HFFc6 (cell line): Measurements from ENCODE around the gene SLC5A4. TPM values are rescaled to one million over a fixed set of nuclear protein-coding genes. Genes with fewer than 3 reads are reported as not detected.

Source experiments
- DNase-seq: peaks from one replicate; pipeline ENCODE4 v3.0.0-alpha.2; 2018
- H3K27ac Mint-ChIP-seq: 2 replicates; pipeline ENCODE4 v1.8.0; 2020; ENCODE audit warnings: mild to moderate bottlenecking, mixed read lengths
- H3K27me3 Mint-ChIP-seq: 2 replicates; pipeline ENCODE4 v1.8.0; 2021; ENCODE audit warnings: mild to moderate bottlenecking, moderate library complexity, mixed read lengths; ENCODE audit not compliant: insufficient read depth
- H3K36me3 Mint-ChIP-seq: 2 replicates; pipeline ENCODE4 v1.8.0; 2021; ENCODE audit warnings: low read depth, mixed read lengths
- H3K4me1 Mint-ChIP-seq: 2 replicates; pipeline ENCODE4 v1.8.0; 2020; ENCODE audit warnings: low read depth, mixed read lengths
- H3K4me3 Mint-ChIP-seq: 2 replicates; pipeline ENCODE4 v1.8.0; 2020; ENCODE audit warnings: mild to moderate bottlenecking, moderate library complexity, mixed read lengths
- H3K9me3 Mint-ChIP-seq: 2 replicates; pipeline ENCODE4 v1.8.0; 2020; ENCODE audit warnings: mild to moderate bottlenecking, mixed read lengths
- total RNA-seq, 6 experiments: library from RNA; stranded (reverse); fragmentation: NEBNext Ultra II Directional; extraction: Animal tissue kit (Norgen Biotek cat#: 25700); gene quantifications; 2 replicates in 1 of 6; 3 replicates in 5 of 6; pipeline ENCODE4 v1.2.3, GENCODE V29; 2021
- TF ChIP-seq, protein P1 (sequence below): fragments of 200-600 bp; sonication (generic); IDR thresholded peaks from 2 replicates; pipeline ENCODE4 v1.5.0; 2021; ENCODE audit warnings: antibody characterized with exemption, mild to moderate bottlenecking

The SLC5A4 gene
- total RNA-seq, 6 experiments from 2014 or later, result not detected

GRCh38 chr22:32245042-32245441, 10.1 kb downstream of the SLC5A4 start:
- Mint-ChIP-seq H3K4me3 (no peak overlapping the region), H3K27ac (no peak overlapping the region), H3K27me3 (peaks cover 4% of the 10 kb centered on the region), H3K36me3 (no peaks in the 10 kb centered on the region), H3K4me1 (0 out of 2 replicates have a peak, but pooled peaks cover 2% of the 10 kb centered on the region), H3K9me3 (no peaks in the 10 kb centered on the region)
- DNase-seq, result no peak
- TF ChIP-seq, protein P1, sequence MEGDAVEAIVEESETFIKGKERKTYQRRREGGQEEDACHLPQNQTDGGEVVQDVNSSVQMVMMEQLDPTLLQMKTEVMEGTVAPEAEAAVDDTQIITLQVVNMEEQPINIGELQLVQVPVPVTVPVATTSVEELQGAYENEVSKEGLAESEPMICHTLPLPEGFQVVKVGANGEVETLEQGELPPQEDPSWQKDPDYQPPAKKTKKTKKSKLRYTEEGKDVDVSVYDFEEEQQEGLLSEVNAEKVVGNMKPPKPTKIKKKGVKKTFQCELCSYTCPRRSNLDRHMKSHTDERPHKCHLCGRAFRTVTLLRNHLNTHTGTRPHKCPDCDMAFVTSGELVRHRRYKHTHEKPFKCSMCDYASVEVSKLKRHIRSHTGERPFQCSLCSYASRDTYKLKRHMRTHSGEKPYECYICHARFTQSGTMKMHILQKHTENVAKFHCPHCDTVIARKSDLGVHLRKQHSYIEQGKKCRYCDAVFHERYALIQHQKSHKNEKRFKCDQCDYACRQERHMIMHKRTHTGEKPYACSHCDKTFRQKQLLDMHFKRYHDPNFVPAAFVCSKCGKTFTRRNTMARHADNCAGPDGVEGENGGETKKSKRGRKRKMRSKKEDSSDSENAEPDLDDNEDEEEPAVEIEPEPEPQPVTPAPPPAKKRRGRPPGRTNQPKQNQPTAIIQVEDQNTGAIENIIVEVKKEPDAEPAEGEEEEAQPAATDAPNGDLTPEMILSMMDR, result no peak

- DNase-seq, result no peak
- Mint-ChIP-seq H3K27me3 (peaks cover 2% of the 10 kb centered on the region), H3K9me3 (no peaks in the 10 kb centered on the region), H3K4me3 (no peak overlapping the region), H3K36me3 (no peaks in the 10 kb centered on the region), H3K4me1 (0 out of 2 replicates have a peak, but pooled peaks cover 4% of the 10 kb centered on the region), H3K27ac (no peak overlapping the region)
- TF ChIP-seq, protein P1, result no peak
Observed at GRCh38 chr22:32244547-32244946, 10.6 kb downstream of the SLC5A4 start.

GRCh38 chr22:32240461-32240860, 14.7 kb downstream of the SLC5A4 start:
- Mint-ChIP-seq H3K4me3 (no peak overlapping the region), H3K9me3 (no peaks in the 10 kb centered on the region)

DNA sequence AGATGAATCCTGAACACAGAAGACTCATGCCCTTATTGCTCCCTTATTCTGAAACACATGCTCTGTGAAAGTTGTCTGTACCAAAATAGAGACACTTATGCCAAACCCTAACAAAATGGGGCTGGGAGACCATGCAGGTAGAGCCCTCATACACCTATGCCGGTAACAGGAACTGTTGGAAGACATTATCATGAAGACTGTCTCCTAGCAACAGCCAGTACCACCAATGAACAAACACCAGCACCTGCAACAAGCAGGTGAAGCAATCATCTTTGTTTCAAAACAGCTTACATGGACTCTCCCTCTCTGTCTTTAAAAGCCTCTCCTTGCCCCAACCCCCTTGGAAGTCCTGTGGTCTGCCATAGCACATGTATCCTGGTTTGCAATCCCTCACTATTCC, 17.2 kb downstream of the SLC5A4 start:
- no peaks in the 10 kb centered on the region for H3K36me3 Mint-ChIP-seq
- no peak overlapping the region for H3K27ac Mint-ChIP-seq
- peaks cover 7% of the 10 kb centered on the region for H3K27me3 Mint-ChIP-seq
- H3K9me3 Mint-ChIP-seq, result no peaks in the 10 kb centered on the region
- H3K4me1 Mint-ChIP-seq, result 0 out of 2 replicates have a peak, but pooled peaks cover 4% of the 10 kb centered on the region
- TF ChIP-seq, protein P1, result no peak
- no peak overlapping the region for H3K4me3 Mint-ChIP-seq
- no peak for DNase-seq

More at GRCh38 chr22:32240461-32240860, 14.7 kb downstream of the SLC5A4 start:
- Mint-ChIP-seq H3K4me1 (0 out of 2 replicates have a peak, but pooled peaks cover 4% of the 10 kb centered on the region), H3K36me3 (no peaks in the 10 kb centered on the region), H3K27me3 (peaks cover 6% of the 10 kb centered on the region), H3K27ac (no peak overlapping the region)
- no peak for DNase-seq
- TF ChIP-seq, protein P1, result no peak

- Mint-ChIP-seq H3K4me3 (no peak overlapping the region), H3K9me3 (no peaks in the 10 kb centered on the region), H3K27ac (no peak overlapping the region), H3K4me1 (0 out of 2 replicates have a peak, but pooled peaks cover 4% of the 10 kb centered on the region), H3K27me3 (peaks cover 7% of the 10 kb centered on the region), H3K36me3 (no peaks in the 10 kb centered on the region)
- TF ChIP-seq, protein P1, result no peak
- DNase-seq, result no peak
Observed at GRCh38 chr22:32236970-32237369, 18.2 kb downstream of the SLC5A4 start.

DNA sequence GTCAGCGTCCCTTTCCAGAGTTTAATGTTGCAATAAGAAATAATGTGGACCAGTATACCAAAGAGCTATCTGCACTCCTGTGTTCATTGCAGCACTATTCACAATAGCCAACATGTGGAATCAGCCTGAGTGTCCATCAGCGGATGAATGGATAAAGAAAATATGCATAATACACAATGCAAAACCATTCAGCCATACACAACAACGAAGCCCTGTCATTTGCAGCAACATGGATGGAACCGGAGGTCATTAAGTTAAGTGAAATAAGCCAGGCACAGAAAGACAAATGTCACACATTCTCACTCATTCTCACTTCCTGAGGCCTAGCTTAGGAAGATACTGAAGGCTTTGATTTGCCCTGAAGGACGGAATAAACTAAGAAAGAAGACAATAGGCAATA, 22.1 kb downstream of the SLC5A4 start:
- no peaks in the 10 kb centered on the region for H3K9me3 Mint-ChIP-seq
- no peaks in the 10 kb centered on the region for H3K4me1 Mint-ChIP-seq
- no peak for DNase-seq
- H3K27ac Mint-ChIP-seq, result no peak overlapping the region
- no peaks in the 10 kb centered on the region for H3K36me3 Mint-ChIP-seq
- peaks cover 12% of the 10 kb centered on the region for H3K27me3 Mint-ChIP-seq
- no peak overlapping the region for H3K4me3 Mint-ChIP-seq
- TF ChIP-seq, protein P1, result no peak
